Endothelial cell of hepatic sinusoid (primary cell): ENCODE data around the gene SAT1.
"Not testable (repeated sequence)": the region's sequence is repeated elsewhere in the genome, so short reads cannot be mapped to it uniquely, and the experiment has no call there.

Source experiments
- in situ Hi-C: cut with HindIII; loops from 2 replicates; pipeline ENCODE4 v1.10.0; 2017; ENCODE audit warnings: low sequenced_read_pairs

The SAT1 gene

DNA sequence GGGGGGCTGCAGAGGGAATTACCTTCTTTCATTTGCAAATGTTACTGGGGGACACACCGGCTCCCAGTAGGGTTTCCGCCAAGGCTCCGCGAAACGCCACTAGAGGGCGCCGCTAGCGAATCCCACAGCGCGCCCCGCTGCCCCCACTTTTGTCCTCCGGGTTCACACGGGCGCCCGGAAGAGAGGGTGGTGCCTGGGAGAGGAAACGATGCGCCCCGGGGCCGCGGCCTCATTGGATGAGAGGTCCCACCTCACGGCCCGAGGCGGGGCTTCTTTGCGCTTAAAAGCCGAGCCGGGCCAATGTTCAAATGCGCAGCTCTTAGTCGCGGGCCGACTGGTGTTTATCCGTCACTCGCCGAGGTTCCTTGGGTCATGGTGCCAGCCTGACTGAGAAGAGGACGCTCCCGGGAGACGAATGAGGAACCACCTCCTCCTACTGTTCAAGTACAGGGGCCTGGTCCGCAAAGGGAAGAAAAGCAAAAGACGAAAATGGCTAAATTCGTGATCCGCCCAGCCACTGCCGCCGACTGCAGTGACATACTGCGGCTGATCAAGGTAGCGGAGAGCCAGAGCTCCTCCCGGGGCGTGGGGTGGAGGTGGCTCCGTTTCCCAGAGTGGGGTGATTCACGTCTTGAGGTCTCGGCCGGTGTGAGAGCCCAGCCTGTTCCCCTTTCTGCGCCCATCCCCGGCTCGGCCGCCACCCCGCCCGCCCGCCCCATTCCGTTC lies at the start of gene SAT1:
Gene SAT1, plus strand, starts transcription at position 311 of the 726 bp plus-strand sequence. Its CDS starts 179 bp downstream, at position 490.
- in situ Hi-C loops = no loop called here

GRCh38 chrX:23736030-23736429 lies 46.9 kb upstream of the SAT1 start:
- in situ Hi-C loops = no loop called here

DNA sequence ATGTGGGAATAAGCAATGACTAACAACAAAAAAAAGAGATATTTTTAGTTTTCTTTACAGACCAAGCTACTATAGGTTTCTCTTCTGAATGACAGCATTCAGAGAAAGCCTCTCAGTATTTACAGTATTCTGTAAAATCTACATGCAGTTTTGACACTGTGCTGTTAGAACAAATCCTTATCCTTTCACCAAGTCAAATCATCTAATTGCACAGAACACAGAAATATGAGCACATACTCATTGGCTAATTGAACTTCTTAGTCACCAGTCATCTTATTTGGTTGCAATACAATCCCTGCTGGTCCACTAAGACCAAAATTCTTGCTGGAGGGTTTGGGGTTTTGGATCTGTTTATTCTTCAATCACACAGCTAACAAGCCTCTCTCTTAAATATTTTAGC lies 45.6 kb upstream of the SAT1 start:
- in situ Hi-C loops = no loop called here

DNA sequence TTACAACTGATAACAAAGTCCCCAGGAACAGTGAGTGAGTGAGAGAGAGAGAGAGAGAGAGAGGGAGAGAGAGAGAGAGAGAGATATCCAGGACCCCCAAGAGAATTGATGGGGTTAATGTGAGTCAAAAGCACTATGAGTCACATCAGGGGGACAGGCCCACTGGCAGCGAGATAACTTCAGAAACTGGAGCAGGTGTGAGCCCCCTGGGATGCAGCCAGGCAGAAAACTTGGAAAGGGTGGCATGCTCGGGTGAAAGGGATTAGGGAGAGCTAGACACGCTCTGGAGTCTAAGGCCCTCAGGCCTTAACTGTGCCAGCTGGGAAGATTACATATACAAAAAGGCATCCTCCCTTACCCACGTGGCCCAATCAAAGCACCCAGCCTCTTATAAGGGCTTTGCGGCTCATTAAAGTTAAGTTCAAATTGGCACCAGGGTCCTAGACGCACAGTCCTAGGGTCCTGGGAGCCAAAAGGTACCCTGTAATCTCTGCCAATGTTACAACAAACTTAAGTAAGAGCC lies 40.7 kb upstream of the SAT1 start:
- in situ Hi-C loops = no loop called here

DNA sequence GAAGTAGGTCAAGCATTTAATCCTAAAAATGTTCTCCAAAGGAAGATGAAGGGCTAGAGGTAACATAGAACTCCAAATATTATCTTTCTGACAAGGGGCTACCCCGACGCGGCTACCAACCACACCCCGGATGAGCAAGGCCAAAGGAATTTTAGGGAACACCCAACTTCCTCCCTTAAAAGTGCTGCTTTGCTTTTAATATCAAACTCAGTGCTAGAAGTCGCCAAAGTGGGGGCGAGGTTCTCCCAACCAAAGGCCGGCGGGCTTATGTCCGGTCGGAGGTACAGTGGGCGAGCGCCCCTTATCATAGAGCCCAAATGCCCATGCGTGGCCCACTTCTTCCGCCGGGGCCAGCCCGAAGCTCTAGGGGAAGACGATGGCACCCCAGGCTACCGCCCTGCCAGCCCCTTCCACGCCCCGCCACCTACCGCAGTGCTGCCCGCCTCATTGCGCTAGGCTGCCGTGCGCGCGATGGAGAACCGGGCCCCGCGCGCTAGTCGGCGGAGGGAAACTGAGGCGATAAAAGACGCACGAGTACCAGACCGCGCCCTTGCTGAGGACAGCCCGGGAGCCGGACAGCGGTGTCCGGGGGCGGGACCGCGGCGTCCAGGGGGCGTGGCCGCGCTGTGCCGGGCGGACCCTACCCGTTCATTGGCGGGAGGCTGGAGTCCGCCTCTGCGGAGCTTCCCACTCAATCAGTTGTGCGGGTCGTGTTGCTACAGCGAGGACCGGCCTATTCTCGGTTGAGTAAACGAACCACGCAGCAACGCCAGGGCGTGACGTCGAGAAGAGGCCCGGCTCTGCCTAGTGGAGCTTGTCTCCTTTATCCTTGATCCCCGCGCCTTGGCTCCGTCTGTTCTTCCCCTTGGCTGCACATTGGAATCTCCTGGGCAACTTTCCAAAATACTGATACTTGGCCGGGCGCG lies 40.0 kb upstream of the SAT1 start, which contains the start of gene ACOT9:
Gene ACOT9, minus strand, starts transcription at position 580 of the 926 bp plus-strand sequence. Its CDS starts 132 bp downstream, at position 448.
- in situ Hi-C loops = no loop called here

DNA sequence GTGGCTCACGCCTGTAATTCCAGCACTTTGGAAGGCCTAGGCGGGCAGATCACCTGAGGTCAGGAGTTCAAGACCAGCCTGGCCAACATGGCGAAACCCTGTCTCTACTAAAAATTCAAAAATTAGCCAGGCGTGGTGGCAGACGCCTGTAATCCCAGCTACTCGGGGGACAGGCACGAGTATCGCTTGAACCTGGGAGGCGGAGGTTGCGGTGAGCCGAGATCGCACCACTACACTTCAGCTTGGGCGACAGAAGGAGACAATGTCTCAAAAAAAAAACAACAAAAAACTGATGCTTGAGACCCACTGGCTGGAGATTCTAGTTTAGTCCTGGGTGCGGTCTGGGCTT lies 39.4 kb upstream of the SAT1 start:
- in situ Hi-C loops = not testable (repeated sequence)

DNA sequence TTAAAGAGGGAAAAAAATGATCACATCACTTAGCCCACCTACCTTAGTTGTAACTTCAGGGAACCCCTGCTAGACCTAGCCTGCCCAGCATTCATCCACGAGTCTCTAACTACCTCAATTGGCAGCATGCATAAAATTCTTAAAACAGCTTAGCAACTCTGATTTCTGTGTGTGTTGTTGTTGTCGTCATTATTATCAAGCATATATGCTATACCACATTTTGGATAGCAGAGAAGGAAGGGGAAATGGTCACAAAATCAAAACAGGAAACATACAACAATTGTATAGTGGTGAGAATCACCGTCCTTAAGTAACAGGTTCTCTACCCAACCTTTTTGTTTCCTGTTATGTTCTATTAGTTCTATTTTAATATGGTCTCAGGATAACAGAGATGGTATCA lies 37.2 kb upstream of the SAT1 start:
- in situ Hi-C loops = no loop called here

- in situ Hi-C loops = no loop called here
Measured at GRCh38 chrX:23749129-23749528, 33.8 kb upstream of the SAT1 start.

- in situ Hi-C loops = no loop called here
Measured at GRCh38 chrX:23749576-23749975, 33.4 kb upstream of the SAT1 start.

DNA sequence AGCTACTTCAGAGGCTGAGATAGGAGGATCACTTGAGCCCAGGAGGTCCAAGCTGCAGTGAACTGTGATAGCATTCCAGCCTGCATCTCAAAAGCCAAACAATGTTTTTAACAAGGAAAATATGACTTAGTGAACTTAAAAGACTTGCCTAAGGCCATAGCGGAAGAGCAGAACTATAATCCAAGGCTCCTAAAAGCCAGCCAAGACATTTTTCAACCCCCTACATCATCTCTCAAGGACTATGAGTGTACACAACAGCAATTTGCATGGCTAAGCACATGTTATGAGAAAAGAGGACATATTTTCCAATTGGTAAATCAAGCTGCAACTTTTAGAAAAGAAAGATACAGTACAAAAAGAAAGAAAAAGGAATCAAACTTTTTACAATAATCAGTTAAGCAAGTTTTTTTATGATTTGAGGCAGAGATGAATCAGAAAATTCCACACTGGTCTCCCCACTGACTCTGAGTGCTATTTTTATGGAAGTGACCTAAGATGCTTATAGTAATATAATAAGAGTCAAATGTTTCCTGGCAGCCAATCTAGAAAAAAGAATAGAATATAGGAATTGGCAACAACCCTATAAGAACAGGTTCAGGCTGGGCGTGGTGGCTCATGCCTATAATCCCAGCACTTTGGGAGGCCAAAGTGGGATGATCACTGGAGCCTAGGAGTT lies 30.1 kb upstream of the SAT1 start:
- in situ Hi-C loops = no loop called here

DNA sequence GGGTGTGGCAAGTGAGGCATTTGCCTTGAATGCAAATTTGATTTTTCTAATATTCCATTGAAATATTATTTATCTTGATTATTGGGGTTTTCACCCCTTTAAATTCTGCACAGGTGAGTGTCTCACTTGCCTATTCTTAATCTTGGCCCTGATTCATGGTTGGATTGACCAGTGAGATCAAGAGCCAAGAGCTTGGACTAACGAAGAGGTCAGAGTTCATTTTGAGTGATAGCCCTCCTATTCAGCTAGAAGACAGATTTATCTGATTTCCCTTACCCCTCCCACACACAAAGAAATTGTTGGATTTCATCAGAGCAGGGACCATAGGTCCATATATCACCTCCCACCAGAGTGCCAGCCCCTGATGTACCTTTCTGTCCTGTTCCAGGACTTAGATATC lies 28.3 kb upstream of the SAT1 start:
- in situ Hi-C loops = no loop called here

DNA sequence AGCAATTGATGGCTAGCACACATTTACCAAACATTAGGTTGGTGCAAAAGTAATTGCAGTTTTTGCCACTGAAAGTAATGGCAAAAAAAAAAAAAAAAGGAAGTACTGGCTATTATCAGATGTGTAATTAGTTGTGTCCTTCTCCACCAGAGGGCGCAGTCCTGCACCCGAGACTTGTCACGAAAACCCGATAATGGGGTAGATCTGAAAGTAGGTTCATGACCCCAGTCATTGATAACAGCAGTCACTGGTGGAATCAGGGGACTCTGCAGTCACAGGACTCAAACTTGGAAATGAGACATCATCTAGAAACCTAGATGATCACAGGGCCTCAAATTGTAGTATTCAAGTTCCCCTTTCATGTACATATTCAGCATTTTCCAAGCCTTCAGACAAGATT lies 26.8 kb upstream of the SAT1 start:
- in situ Hi-C loops = no loop called here

GRCh38 chrX:23759821-23760220 lies 23.2 kb upstream of the SAT1 start:
- in situ Hi-C loops = no loop called here

DNA sequence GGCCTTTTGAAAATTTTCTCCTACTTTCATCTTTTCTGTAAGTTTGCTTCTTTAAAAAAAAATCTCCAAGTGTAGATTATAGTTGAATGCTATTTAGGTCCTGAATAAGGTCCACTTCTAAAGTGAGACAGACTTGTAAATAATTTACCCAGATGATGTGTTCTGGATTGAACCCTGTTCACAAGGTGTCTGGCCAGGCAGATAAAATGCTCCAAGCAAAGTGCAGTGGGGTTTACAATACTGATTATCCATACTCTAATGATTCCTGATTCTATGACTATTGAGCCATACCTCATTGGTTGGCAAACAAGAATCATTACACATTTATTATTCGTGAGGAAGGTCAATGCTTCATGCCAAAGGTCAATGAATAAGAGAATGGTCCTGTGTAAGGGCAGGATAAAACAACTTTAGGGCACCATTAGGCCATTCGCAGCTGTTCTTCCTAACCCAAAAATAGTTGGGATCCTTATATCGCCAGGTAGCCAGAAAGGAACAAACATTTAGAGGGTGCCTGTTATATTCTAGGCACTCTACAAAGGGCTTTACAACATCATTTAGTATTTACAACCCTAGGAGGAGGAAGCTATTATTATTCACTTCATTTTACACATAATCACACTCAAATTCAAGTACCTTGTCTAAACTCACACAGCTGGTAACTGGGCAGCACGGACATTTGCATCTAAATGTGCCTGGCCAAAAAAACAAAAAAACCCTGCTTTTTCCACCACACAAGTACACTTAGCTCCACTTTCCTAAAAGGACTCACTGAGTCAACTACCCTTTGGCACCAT lies 18.6 kb upstream of the SAT1 start:
- in situ Hi-C loops = no loop called here

DNA sequence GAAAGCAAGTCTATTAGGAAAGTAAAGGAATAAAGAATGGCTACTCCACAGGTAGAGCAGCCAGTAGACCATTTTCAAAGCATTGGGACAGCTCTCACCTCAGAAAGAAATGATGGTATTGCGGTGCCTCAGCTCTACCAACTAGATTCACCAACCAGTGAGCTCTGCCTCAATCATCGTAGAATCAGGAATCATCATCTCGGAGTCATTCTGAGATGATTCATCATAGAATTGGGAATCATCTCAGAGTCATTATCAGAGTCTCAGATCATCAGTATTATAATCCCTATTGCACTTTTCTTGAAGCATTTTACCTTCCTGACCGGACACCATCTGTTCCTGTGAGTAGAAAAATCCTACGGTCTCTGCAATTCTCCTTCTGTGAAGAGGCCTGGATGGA lies 17.5 kb upstream of the SAT1 start:
- in situ Hi-C loops = no loop called here

DNA sequence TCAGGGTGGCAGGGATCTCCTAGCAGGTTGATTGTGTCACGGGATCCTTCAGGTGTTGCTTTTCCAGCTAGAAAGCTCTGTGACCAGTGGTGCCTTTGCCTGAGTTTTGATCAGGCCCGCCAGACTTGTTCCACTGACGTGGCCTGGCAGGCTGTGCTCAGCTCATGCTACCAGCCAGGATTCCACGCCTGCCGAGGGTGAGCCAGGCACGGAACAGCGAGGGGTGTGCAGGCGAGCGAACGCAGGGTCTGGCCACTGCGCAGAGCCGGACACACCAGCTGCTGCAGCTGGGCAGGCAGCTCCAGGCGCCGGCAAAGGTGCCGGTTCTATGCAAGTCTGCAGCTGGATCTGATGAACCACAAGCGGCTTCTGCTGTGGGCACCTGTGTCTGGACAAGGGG lies 17.1 kb upstream of the SAT1 start:
- in situ Hi-C loops = no loop called here

GRCh38 chrX:23766650-23767551 lies 16.1 kb upstream of the SAT1 start:
- in situ Hi-C loops = no loop called here

DNA sequence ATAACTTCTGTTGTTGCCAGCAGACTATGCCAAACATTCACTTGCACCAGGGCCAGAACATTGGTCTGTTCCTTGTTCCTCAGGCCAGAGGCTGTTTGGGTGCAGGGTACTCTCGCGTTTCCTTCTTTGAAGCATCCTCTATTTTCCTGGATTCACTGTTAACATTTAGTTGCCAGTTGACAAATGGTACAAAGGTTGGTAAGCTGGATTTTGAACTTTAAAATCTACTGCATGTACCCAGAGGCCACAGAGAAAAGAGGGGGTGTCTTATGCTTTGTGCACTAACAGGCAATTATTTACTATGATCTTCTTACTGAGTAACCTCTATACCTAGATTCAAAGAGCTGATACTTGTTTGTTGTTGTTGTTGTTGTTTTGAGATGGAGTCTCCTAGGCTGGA lies 12.8 kb upstream of the SAT1 start:
- in situ Hi-C loops = no loop called here

DNA sequence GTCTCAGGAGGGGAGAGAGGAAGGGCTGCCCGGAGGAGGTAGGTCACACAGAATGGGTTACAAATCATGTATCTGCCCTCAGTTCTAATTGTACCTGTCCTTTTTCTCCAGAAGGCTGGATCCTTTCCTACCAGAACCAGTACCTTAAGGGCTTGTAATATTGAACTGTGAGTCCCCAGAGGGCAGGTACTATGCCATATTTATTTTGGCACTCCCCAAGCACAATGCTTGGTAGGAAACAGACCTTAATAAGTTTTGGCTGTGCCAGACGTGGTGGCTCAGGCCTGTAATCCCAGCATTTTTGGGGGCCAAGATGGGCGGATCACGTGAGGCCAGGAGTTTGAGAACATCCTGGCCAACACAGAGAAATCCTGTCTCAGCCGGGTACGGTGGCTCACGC lies 11.9 kb upstream of the SAT1 start:
- in situ Hi-C loops = not testable (repeated sequence)
